Kidney (tissue), 14 donors: Measurements from ENCODE around the gene FAM222A. TPM values are rescaled to one million over a fixed set of nuclear protein-coding genes. Genes with fewer than 3 reads are reported as not detected.
A peak's percentile ranks its signal among the peaks of the same experiment; 100 is the strongest.

ENCODE experiments used
- DNase-seq, 5 donors: peaks; one replicate each; pipeline ENCODE4 v3.0.0-alpha.2; 2013 to 2020
- FAIRE-seq: peaks from 2 replicates; lab custom pipeline; 2012; peaks lifted over from hg19 to GRCh38; lab: Jason Lieb, UNC
- H3K27ac ChIP-seq, 2 donors: one replicate each; pipeline ENCODE4 v1.7.0; 2013; ENCODE audit warnings: low read depth in 2 of 2, low read length in 2 of 2, inconsistent platforms in 1 of 2
- H3K27me3 ChIP-seq: one replicate; pipeline ENCODE4 v1.7.1; 2013; ENCODE audit warnings: low read length, inconsistent platforms; ENCODE audit not compliant: control insufficient read depth, insufficient read depth
- H3K36me3 ChIP-seq, 3 donors: one replicate each; pipeline versions ENCODE4 v1.7.0 to v1.7.1; 2013; ENCODE audit warnings: low read length in 3 of 3, control low read depth in 1 of 3, inconsistent platforms in 1 of 3; ENCODE audit not compliant: insufficient read depth in 3 of 3, control insufficient read depth in 2 of 3
- H3K4me1 ChIP-seq, 3 donors: one replicate each; pipeline versions ENCODE4 v1.7.0 to v1.7.1; 2013; ENCODE audit warnings: low read length in 3 of 3, inconsistent platforms in 1 of 3, low read depth in 1 of 3; ENCODE audit not compliant: control insufficient read depth in 2 of 3, insufficient read depth in 2 of 3
- H3K4me3 ChIP-seq, 3 donors: one replicate each; pipeline versions ENCODE4 v1.7.0 to v1.8.1; 2013; ENCODE audit warnings: low read length in 3 of 3, control low read depth in 1 of 3, inconsistent platforms in 1 of 3
- H3K9ac ChIP-seq, 3 donors: one replicate each; pipeline versions ENCODE4 v1.7.0 to v1.7.1; 2013; ENCODE audit warnings: low read length in 3 of 3, control low read depth in 1 of 3, inconsistent platforms in 1 of 3
- H3K9me3 ChIP-seq, 3 donors: one replicate each; pipeline versions ENCODE4 v1.7.0 to v1.7.1; 2013; ENCODE audit warnings: low read length in 3 of 3, control low read depth in 1 of 3, inconsistent platforms in 1 of 3; ENCODE audit not compliant: control insufficient read depth in 2 of 3, insufficient read depth in 1 of 3
- CTCF ChIP-seq: IDR thresholded peaks from 3 replicates; pipeline ENCODE4 v1.5.1; 2012; ENCODE audit warnings: mild to moderate bottlenecking, moderate library complexity, borderline replicate concordance; ENCODE audit not compliant: insufficient read depth; ENCODE audit errors: extremely low read depth
- intact Hi-C: fragments of 100-400 bp; cut with DNase I; formaldehyde crosslinking; loops from one replicate; pipeline ENCODE4 v1.11.1; 2022
- polyA plus RNA-seq: library from polyadenylated mRNA; stranded (reverse); fragments of 350-450 nt; fragmentation: Illumina TruSeq; extraction: RNeasy Lipid Tissue Mini Kit (QIAGEN cat#74804); gene quantifications from one replicate; pipeline ENCODE4 v1.2.3, GENCODE V29; 2014; ENCODE audit warnings: low read depth, low replicate concordance; ENCODE audit not compliant: insufficient read depth
- total RNA-seq: library from RNA; stranded (reverse); fragmentation: NEBNext Ultra II Directional; extraction: Animal tissue kit (Norgen Biotek cat#: 25700); gene quantifications from one replicate; pipeline ENCODE4 v1.2.1, GENCODE V29; 2021
- donor health status: control.
- donor health status: control.
- donor health status: control.
- donor health status: control.
- donor health status: control.
- donor health status: DM: yes; HTN: yes; CAD: no.
- donor health status: Normal renal cell carcinoma (clear cell type).

The FAM222A gene
- total and polyA plus RNA-seq, 2 donors from 2014 or later = 3.7 to 12.5 TPM

GRCh38 chr12:109710747-109711595, 2.7 kb upstream of the FAM222A start:
- Histone ChIP-seq H3K27me3 (no peaks in the 10 kb centered on the region), H3K4me3 (no peak overlapping the region), H3K4me1 (peaks cover 0 to 13% (median 4%) of the 10 kb centered on the region in 3 donors), H3K9ac (no peak overlapping the region), H3K36me3 (no peaks in the 10 kb centered on the region), H3K9me3 (no peaks in the 10 kb centered on the region), H3K27ac (no peak overlapping the region)
- DNase-seq (no peak), FAIRE-seq (no peak)
- intact Hi-C loops = no loop called here
- TF ChIP-seq CTCF = no peak

- Histone ChIP-seq H3K4me1 (peaks cover 0 to 13% (median 4%) of the 10 kb centered on the region in 3 donors), H3K27me3 (no peaks in the 10 kb centered on the region), H3K9me3 (no peaks in the 10 kb centered on the region), H3K27ac (peak overlapping the region; percentile 41 to 63), H3K4me3 (no peak overlapping the region), H3K36me3 (no peaks in the 10 kb centered on the region), H3K9ac (no peak overlapping the region)
- no peak for TF ChIP-seq CTCF
- FAIRE-seq = no peak
- intact Hi-C loops = no loop called here
- peak in 1 of 5 donors; percentile 74 for DNase-seq
Measured at GRCh38 chr12:109711596-109712461, 1.8 kb upstream of the FAM222A start.

- DNase-seq = peak; percentile 79 to 93 (median 87)
- H3K9ac ChIP-seq = peak overlapping the region in 2 of 3 donors; percentile 43 to 69
- H3K36me3 ChIP-seq = no peaks in the 10 kb centered on the region
- peak overlapping the region in 2 of 3 donors; percentile 4 to 53 for H3K4me3 ChIP-seq
- intact Hi-C loops = no loop called here
- FAIRE-seq = no peak
- H3K27me3 ChIP-seq = no peaks in the 10 kb centered on the region
- H3K27ac ChIP-seq = peak overlapping the region; percentile 59 to 63
- H3K9me3 ChIP-seq = no peaks in the 10 kb centered on the region
- TF ChIP-seq CTCF = no peak
- H3K4me1 ChIP-seq = peaks cover 2 to 22% (median 7%) of the 10 kb centered on the region in 3 donors
Measured at GRCh38 chr12:109714141-109714912, 702 bp downstream of the FAM222A start.
